Left lung (tissue), 10 donors: ENCODE results near the gene HACD1. TPM values are rescaled to one million over a fixed set of nuclear protein-coding genes. Genes with fewer than 3 reads are reported as not detected.

Experiments used
- ATAC-seq: fragments of 200-7000 bp; cut with Tn5 transposase; one replicate; pipeline ENCODE4 v1.9.1; 2020; ENCODE audit warnings: moderate library complexity
- DNase-seq, 4 donors: peaks; one replicate each; pipeline ENCODE4 v3.0.0-alpha.2; 2013 to 2020
- H3K27ac ChIP-seq, 2 donors: fragments of 200-600 bp; sonication (generic) in 1 of 2; one replicate each; pipeline versions ENCODE4 v1.5.0 to v1.8.0; 2020 to 2021
- H3K27me3 ChIP-seq, 2 donors: fragments of 200-600 bp; sonication (generic) in 1 of 2; one replicate each; pipeline versions ENCODE4 v1.5.0 to v1.8.0; 2020 to 2021
- H3K36me3 ChIP-seq, 2 donors: fragments of 200-600 bp; sonication (generic) in 1 of 2; one replicate each; pipeline versions ENCODE4 v1.5.0 to v1.8.0; 2020 to 2021
- H3K4me1 ChIP-seq, 2 donors: fragments of 200-600 bp; one replicate each; pipeline ENCODE4 v1.8.0; 2021
- H3K4me3 ChIP-seq, 2 donors: fragments of 200-600 bp; sonication (generic) in 1 of 2; one replicate each; pipeline versions ENCODE4 v1.5.0 to v1.8.0; 2020 to 2021; ENCODE audit warnings: mild to moderate bottlenecking in 1 of 2
- H3K9me3 ChIP-seq, 2 donors: fragments of 200-600 bp; sonication (generic) in 1 of 2; one replicate each; pipeline versions ENCODE4 v1.5.0 to v1.8.0; 2020 to 2021
- intact Hi-C, 2 donors: fragments of 100-400 bp; cut with DNase I; formaldehyde crosslinking; loops; one replicate each; pipeline versions ENCODE4 v1.11.2 to v1.14.2; 2022
- polyA plus RNA-seq, 6 donors: library from polyadenylated mRNA; unstranded; fragments of 120-200 nt; gene quantifications; one replicate each; pipeline ENCODE4 v1.2.1, GENCODE V29; 2013; ENCODE audit not compliant: insufficient read length in 6 of 6
- total RNA-seq, 2 donors: library from RNA; stranded (reverse); fragmentation: NEBNext Ultra II Directional; extraction: Animal tissue kit (Norgen Biotek cat#: 25700); gene quantifications; one replicate each; pipeline ENCODE4 v1.2.1, GENCODE V29; 2021
- TF ChIP-seq, protein P1 (sequence below), 2 donors: fragments of 200-600 bp; sonication (generic) in 1 of 2; IDR thresholded peaks; one replicate each; pipeline versions ENCODE4 v1.5.0 to v1.8.0; 2021; ENCODE audit warnings: antibody characterized with exemption in 2 of 2
- donor health status: DM: no; HTN: yes; CAD: no.
- donor health status: DM: no; HTN: no; CAD: no.

HACD1 gene
- total and polyA plus RNA-seq, 8 donors, result 21.8 to 47.0 (median 25.1) TPM

DNA sequence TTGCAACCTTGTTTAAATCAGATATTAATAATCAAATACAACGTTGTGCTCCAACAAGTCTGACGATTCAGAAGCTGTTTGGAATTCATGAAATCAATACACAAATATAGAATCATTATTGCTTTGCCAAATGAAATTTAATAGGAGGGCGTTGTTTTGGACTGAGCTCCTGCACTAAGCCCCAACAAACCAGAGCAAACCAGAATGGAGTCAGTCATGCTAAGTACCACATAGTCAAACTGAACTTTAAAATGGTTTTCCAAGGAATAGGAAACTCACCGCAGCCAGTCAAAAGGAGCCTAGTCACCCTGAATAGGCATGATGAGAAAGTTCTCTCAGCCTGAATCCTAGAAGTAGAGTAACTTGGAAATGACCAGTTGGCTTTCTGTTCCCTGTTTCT lies 53.7 kb downstream of the HACD1 start:
- Histone ChIP-seq H3K4me1 (no peaks in the 10 kb centered on the region), H3K4me3 (no peak overlapping the region), H3K27me3 (no peaks in the 10 kb centered on the region), H3K36me3 (no peaks in the 10 kb centered on the region), H3K27ac (no peak overlapping the region), H3K9me3 (no peaks in the 10 kb centered on the region)
- ATAC-seq (no peak), DNase-seq (no peak)
- intact Hi-C loops, result no loop called here
- TF ChIP-seq, protein P1, sequence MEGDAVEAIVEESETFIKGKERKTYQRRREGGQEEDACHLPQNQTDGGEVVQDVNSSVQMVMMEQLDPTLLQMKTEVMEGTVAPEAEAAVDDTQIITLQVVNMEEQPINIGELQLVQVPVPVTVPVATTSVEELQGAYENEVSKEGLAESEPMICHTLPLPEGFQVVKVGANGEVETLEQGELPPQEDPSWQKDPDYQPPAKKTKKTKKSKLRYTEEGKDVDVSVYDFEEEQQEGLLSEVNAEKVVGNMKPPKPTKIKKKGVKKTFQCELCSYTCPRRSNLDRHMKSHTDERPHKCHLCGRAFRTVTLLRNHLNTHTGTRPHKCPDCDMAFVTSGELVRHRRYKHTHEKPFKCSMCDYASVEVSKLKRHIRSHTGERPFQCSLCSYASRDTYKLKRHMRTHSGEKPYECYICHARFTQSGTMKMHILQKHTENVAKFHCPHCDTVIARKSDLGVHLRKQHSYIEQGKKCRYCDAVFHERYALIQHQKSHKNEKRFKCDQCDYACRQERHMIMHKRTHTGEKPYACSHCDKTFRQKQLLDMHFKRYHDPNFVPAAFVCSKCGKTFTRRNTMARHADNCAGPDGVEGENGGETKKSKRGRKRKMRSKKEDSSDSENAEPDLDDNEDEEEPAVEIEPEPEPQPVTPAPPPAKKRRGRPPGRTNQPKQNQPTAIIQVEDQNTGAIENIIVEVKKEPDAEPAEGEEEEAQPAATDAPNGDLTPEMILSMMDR (IDR thresholded peaks at IDR 0.05), result no peak

- Histone ChIP-seq H3K4me1 (no peaks in the 10 kb centered on the region), H3K27me3 (no peaks in the 10 kb centered on the region), H3K4me3 (no peak overlapping the region), H3K27ac (no peak overlapping the region), H3K36me3 (no peaks in the 10 kb centered on the region), H3K9me3 (no peaks in the 10 kb centered on the region)
- DNase-seq, result peak in 2 of 4 donors; percentile 81 to 88
- no peak for ATAC-seq
- intact Hi-C loops, result no loop called here
- TF ChIP-seq, protein P1 (IDR thresholded peaks at IDR 0.05), result no peak
These were observed 54.6 kb downstream of the HACD1 start for GRCh38 chr10:17562614-17563013.

- no peaks in the 10 kb centered on the region for H3K9me3 ChIP-seq
- no peaks in the 10 kb centered on the region for H3K4me1 ChIP-seq
- no peaks in the 10 kb centered on the region for H3K36me3 ChIP-seq
- no peak overlapping the region for H3K27ac ChIP-seq
- intact Hi-C loops, result no loop called here
- no peak for ATAC-seq
- TF ChIP-seq, protein P1 (IDR thresholded peaks at IDR 0.05), result no peak
- no peaks in the 10 kb centered on the region for H3K27me3 ChIP-seq
- DNase-seq, result no peak
- H3K4me3 ChIP-seq, result no peak overlapping the region
These were observed 56.1 kb downstream of the HACD1 start for GRCh38 chr10:17561111-17561510.

GRCh38 chr10:17557459-17557858 lies 59.7 kb downstream of the HACD1 start:
- H3K27me3 ChIP-seq, result no peaks in the 10 kb centered on the region
- ATAC-seq (no peak), DNase-seq (no peak)
- H3K36me3 ChIP-seq, result no peaks in the 10 kb centered on the region
- no peaks in the 10 kb centered on the region for H3K9me3 ChIP-seq
- no peaks in the 10 kb centered on the region for H3K4me1 ChIP-seq
- intact Hi-C loops, result no loop called here
- no peak overlapping the region for H3K27ac ChIP-seq
- no peak overlapping the region for H3K4me3 ChIP-seq
- TF ChIP-seq, protein P1 (IDR thresholded peaks at IDR 0.05), result no peak

DNA sequence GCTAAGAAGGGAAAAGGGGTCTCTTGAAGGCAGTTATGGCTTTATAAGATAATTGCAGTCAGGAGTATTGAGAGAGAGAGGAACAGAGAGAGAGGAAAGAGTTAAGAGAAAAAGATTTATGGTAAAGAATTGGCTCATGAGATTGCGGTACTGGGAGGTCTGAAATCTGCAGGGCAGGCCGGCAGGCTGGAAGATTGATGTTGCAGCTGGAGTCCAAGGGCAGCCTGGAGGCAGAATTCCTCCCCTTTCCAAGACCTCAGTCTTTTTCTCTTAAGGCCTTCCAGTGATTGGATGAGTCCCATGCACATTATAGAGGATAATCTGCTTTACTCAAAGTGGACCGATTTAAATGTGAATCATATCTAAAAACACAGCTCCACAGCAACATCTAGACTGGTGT lies 68.4 kb downstream of the HACD1 start:
- intact Hi-C loops, result no loop called here
- H3K27me3 ChIP-seq, result no peaks in the 10 kb centered on the region
- no peak overlapping the region for H3K4me3 ChIP-seq
- no peaks in the 10 kb centered on the region for H3K36me3 ChIP-seq
- DNase-seq (peak in 2 of 4 donors; percentile 40 to 71), ATAC-seq (no peak)
- no peaks in the 10 kb centered on the region for H3K9me3 ChIP-seq
- TF ChIP-seq, protein P1 (IDR thresholded peaks at IDR 0.05), result no peak
- H3K4me1 ChIP-seq, result no peaks in the 10 kb centered on the region
- no peak overlapping the region for H3K27ac ChIP-seq
